CD8-positive, alpha-beta memory T cell (primary cell): ENCODE data around the gene FBXO46. TPM values are rescaled to one million over a fixed set of nuclear protein-coding genes. Genes with fewer than 3 reads are reported as not detected.

ENCODE experiments used
- CTCF ChIA-PET: fragments of 350-600 bp; sonication (Branson Sonifier 250); formaldehyde crosslinking; loops from one replicate; lab custom pipeline; 2021; ENCODE audit warnings: antibody characterized with exemption; lab: Charles Lee
- POLR2A ChIA-PET: fragments of 350-600 bp; sonication (Branson Sonifier 250); formaldehyde crosslinking; loops from one replicate; lab custom pipeline; 2021; ENCODE audit warnings: antibody characterized with exemption; lab: Charles Lee
- DNase-seq, 5 donors: peaks; one replicate each; pipeline versions ENCODE4 v3.0.0 to v3.0.0-alpha.2; 2020 to 2022; ENCODE audit warnings: mixed read lengths in 1 of 5
- H3K27ac ChIP-seq: one replicate; pipeline ENCODE4 v1.7.0; 2013; ENCODE audit warnings: low read depth, mild to moderate bottlenecking, low read length, moderate library complexity
- H3K27me3 ChIP-seq: 2 replicates; pipeline ENCODE4 v1.7.0; 2013; ENCODE audit warnings: low read length, mild to moderate bottlenecking; ENCODE audit not compliant: insufficient read depth, poor library complexity, severe bottlenecking
- H3K36me3 ChIP-seq: 2 replicates; pipeline ENCODE4 v1.7.0; 2013; ENCODE audit warnings: mild to moderate bottlenecking, low read length, moderate library complexity; ENCODE audit not compliant: insufficient read depth
- H3K4me1 ChIP-seq: 2 replicates; pipeline ENCODE4 v1.7.0; 2013; ENCODE audit warnings: mild to moderate bottlenecking, low read length, moderate library complexity; ENCODE audit not compliant: insufficient read depth
- H3K4me3 ChIP-seq: 2 replicates; pipeline ENCODE4 v1.7.0; 2013; ENCODE audit warnings: mild to moderate bottlenecking, low read length
- H3K9me3 ChIP-seq: 2 replicates; pipeline ENCODE4 v1.7.0; 2013; ENCODE audit warnings: mild to moderate bottlenecking, low read length
- H3K27ac Mint-ChIP-seq, 8 donors: one replicate each; pipeline ENCODE4 v1.8.0; 2020 to 2021; ENCODE audit warnings: mixed read lengths in 8 of 8, mild to moderate bottlenecking in 6 of 8, inconsistent platforms in 3 of 8, moderate library complexity in 3 of 8
- H3K27me3 Mint-ChIP-seq, 2 donors: one replicate each; pipeline ENCODE4 v1.8.0; 2020 to 2021; ENCODE audit warnings: mixed read lengths in 2 of 2, mild to moderate bottlenecking in 1 of 2, moderate library complexity in 1 of 2
- H3K36me3 Mint-ChIP-seq, 3 donors: one replicate each; pipeline ENCODE4 v1.8.0; 2020 to 2021; ENCODE audit warnings: mixed read lengths in 3 of 3, inconsistent platforms in 1 of 3, mild to moderate bottlenecking in 1 of 3
- H3K4me1 Mint-ChIP-seq, 3 donors: one replicate each; pipeline ENCODE4 v1.8.0; 2020 to 2021; ENCODE audit warnings: mixed read lengths in 3 of 3, inconsistent platforms in 1 of 3, mild to moderate bottlenecking in 1 of 3
- H3K4me3 Mint-ChIP-seq, 7 donors: one replicate each; pipeline ENCODE4 v1.8.0; 2020 to 2021; ENCODE audit warnings: mixed read lengths in 7 of 7, mild to moderate bottlenecking in 6 of 7, moderate library complexity in 4 of 7, inconsistent platforms in 2 of 7
- H3K9me3 Mint-ChIP-seq, 5 donors: one replicate each; pipeline ENCODE4 v1.8.0; 2020 to 2022; ENCODE audit warnings: mixed read lengths in 5 of 5, mild to moderate bottlenecking in 3 of 5, moderate library complexity in 2 of 5, inconsistent platforms in 1 of 5
- polyA plus RNA-seq: library from polyadenylated mRNA; unstranded; fragments of 300-500 nt; fragmentation: Illumina TruSeq; gene quantifications from one replicate; pipeline ENCODE4 v1.2.3, GENCODE V29; 2021
- total RNA-seq, 2 experiments: library from RNA; stranded (reverse); gene quantifications; one replicate each; pipeline ENCODE4 v1.2.3, GENCODE V29; 2021

The FBXO46 gene
- total and polyA plus RNA-seq, 3 experiments from 2014 or later, result 21.1 to 30.4 (median 25.2) TPM

DNA sequence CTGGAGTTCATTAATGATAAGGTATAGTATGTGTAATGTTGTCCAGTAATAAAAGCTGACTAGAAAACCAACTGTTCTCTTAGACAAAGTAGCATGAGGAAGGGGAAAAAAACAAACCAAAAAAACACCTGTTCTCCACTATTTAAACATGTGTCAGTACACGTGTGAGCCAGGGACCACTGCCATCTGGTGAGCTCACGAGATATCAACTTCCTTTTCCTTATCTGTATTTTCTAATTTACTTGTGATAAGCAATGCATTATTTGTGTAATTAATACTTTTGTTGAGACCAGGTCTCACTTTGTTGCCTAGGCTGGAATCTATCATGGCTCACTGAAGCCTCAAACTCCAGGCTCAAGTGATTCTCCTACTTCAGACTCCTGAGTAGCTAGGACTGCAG is 42.7 kb upstream of the FBXO46 start:
- peaks cover under 1% of the 10 kb centered on the region for H3K4me1 ChIP-seq
- no peak for DNase-seq
- H3K4me3 Mint-ChIP-seq, result no peak overlapping the region
- peaks cover 2 to 25% (median 7%) of the 10 kb centered on the region in 3 donors for H3K36me3 Mint-ChIP-seq
- peaks cover 8 to 26% (median 12%) of the 10 kb centered on the region in 3 donors for H3K4me1 Mint-ChIP-seq
- H3K4me3 ChIP-seq, result no peak overlapping the region
- no peaks in the 10 kb centered on the region for H3K36me3 ChIP-seq
- no peaks in the 10 kb centered on the region for H3K27me3 ChIP-seq
- no peaks in the 10 kb centered on the region for H3K9me3 Mint-ChIP-seq
- no peak overlapping the region for H3K27ac Mint-ChIP-seq
- CTCF ChIA-PET, result interaction anchor here (0.6 to 2.6 kb wide), 3 partner anchors 24 to 81 kb away, joined by 3 to 23 read pairs (median 3); partner anchors contain the start of gene QPCTL
- no peaks in the 10 kb centered on the region for H3K9me3 ChIP-seq
- POLR2A ChIA-PET, result interaction anchor here (0.7 kb wide), 1 partner anchor 90 kb away, joined by 4 read pairs; no protein-coding TSS in a partner anchor
- H3K27me3 Mint-ChIP-seq, result peaks cover 0 to 2% of the 10 kb centered on the region in 2 donors
- H3K27ac ChIP-seq, result no peak overlapping the region

- H3K4me1 ChIP-seq, result no peaks in the 10 kb centered on the region
- no peak for DNase-seq
These were observed 42.2 kb upstream of the FBXO46 start for GRCh38 chr19:45772912-45773311.

GRCh38 chr19:45772130-45772840 is 41.6 kb upstream of the FBXO46 start:
- Histone ChIP-seq H3K36me3 (no peaks in the 10 kb centered on the region), H3K4me3 (no peak overlapping the region), H3K27ac (no peak overlapping the region), H3K4me1 (no peaks in the 10 kb centered on the region), H3K27me3 (no peaks in the 10 kb centered on the region), H3K9me3 (no peaks in the 10 kb centered on the region)
- ChIA-PET CTCF (interaction anchor here (1.1 to 2.6 kb wide), 3 partner anchors 20 to 91 kb away, joined by 3 to 23 read pairs (median 4); partner anchors contain the start of gene DMWD), POLR2A (interaction anchor here (4.2 kb wide), 1 partner anchor 27 kb away, joined by 36 read pairs; no protein-coding TSS in a partner anchor)
- H3K4me3 Mint-ChIP-seq, result peak overlapping the region in 4 of 7 donors; percentile 2 to 39 (median 23)
- peaks cover 2 to 19% (median 7%) of the 10 kb centered on the region in 3 donors for H3K36me3 Mint-ChIP-seq
- H3K27me3 Mint-ChIP-seq, result peaks cover 0 to 2% of the 10 kb centered on the region in 2 donors
- DNase-seq, result no peak
- peaks cover 7 to 29% (median 12%) of the 10 kb centered on the region in 3 donors for H3K4me1 Mint-ChIP-seq
- no peaks in the 10 kb centered on the region for H3K9me3 Mint-ChIP-seq
- peak overlapping the region in 1 of 8 donors; percentile 2 for H3K27ac Mint-ChIP-seq

More at GRCh38 chr19:45772912-45773311, 42.2 kb upstream of the FBXO46 start:
- Histone ChIP-seq H3K4me3 (no peak overlapping the region), H3K9me3 (no peaks in the 10 kb centered on the region), H3K27me3 (no peaks in the 10 kb centered on the region), H3K27ac (no peak overlapping the region), H3K36me3 (no peaks in the 10 kb centered on the region)
- H3K9me3 Mint-ChIP-seq, result no peaks in the 10 kb centered on the region
- H3K36me3 Mint-ChIP-seq, result peaks cover 2 to 24% (median 7%) of the 10 kb centered on the region in 3 donors
- H3K27me3 Mint-ChIP-seq, result peaks cover 0 to 2% of the 10 kb centered on the region in 2 donors
- no peak overlapping the region for H3K4me3 Mint-ChIP-seq
- ChIA-PET POLR2A (no interaction called here), CTCF (interaction anchor here (0.6 to 2.6 kb wide), 4 partner anchors 24 to 92 kb away, joined by 3 to 23 read pairs (median 3); partner anchors contain the start of gene QPCTL)
- H3K4me1 Mint-ChIP-seq, result peaks cover 7 to 29% (median 12%) of the 10 kb centered on the region in 3 donors
- no peak overlapping the region for H3K27ac Mint-ChIP-seq

- H3K36me3 Mint-ChIP-seq, result peaks cover 0 to 10% (median 0%) of the 10 kb centered on the region in 3 donors
- Histone ChIP-seq H3K27ac (no peak overlapping the region), H3K27me3 (no peaks in the 10 kb centered on the region)
These were observed 40.7 kb upstream of the FBXO46 start for GRCh38 chr19:45771311-45771933.

GRCh38 chr19:45770192-45771101 is 39.8 kb upstream of the FBXO46 start:
- Mint-ChIP-seq H3K4me3 (peak overlapping the region; percentile 85 to 96 (median 87)), H3K4me1 (peaks cover 7 to 29% (median 12%) of the 10 kb centered on the region in 3 donors), H3K36me3 (peaks cover 0 to 9% (median 0%) of the 10 kb centered on the region in 3 donors), H3K9me3 (no peaks in the 10 kb centered on the region), H3K27me3 (peaks cover 2 to 4% of the 10 kb centered on the region in 2 donors), H3K27ac (peak overlapping the region; percentile 74 to 100 (median 94))
- Histone ChIP-seq H3K4me3 (peak overlapping the region; percentile 84), H3K9me3 (no peaks in the 10 kb centered on the region), H3K4me1 (no peaks in the 10 kb centered on the region), H3K27me3 (no peaks in the 10 kb centered on the region), H3K36me3 (no peaks in the 10 kb centered on the region), H3K27ac (peak overlapping the region; percentile 75)
- ChIA-PET POLR2A (interaction anchor here (0.6 to 4.2 kb wide), 11 partner anchors 9 to 593 kb away, joined by 3 to 36 read pairs (median 4); partner anchors contain the start of genes DMWD, MYPOP and SYMPK), CTCF (interaction anchor here (0.5 to 5.2 kb wide), 20 partner anchors 9 to 264 kb away, joined by 3 to 182 read pairs (median 6); partner anchors contain the start of genes DMWD, FBXO46, FOXA3 and QPCTL)
- peak; percentile 87 to 92 (median 90) for DNase-seq

More at GRCh38 chr19:45771311-45771933, 40.7 kb upstream of the FBXO46 start:
- ChIA-PET CTCF (interaction anchor here (1.1 to 5.2 kb wide), 4 partner anchors 8 to 91 kb away, joined by 3 to 182 read pairs (median 10); partner anchors contain the start of gene DMWD), POLR2A (interaction anchor here (1.1 to 4.2 kb wide), 5 partner anchors 10 to 54 kb away, joined by 3 to 36 read pairs (median 4); partner anchors contain the start of gene DMWD)
- peak overlapping the region in 3 of 8 donors; percentile 38 to 100 (median 56) for H3K27ac Mint-ChIP-seq
- no peaks in the 10 kb centered on the region for H3K9me3 Mint-ChIP-seq
- Histone ChIP-seq H3K9me3 (no peaks in the 10 kb centered on the region), H3K36me3 (no peaks in the 10 kb centered on the region), H3K4me3 (no peak overlapping the region), H3K4me1 (no peaks in the 10 kb centered on the region)
- no peak for DNase-seq
- H3K4me1 Mint-ChIP-seq, result peaks cover 7 to 29% (median 12%) of the 10 kb centered on the region in 3 donors
- peak overlapping the region in 6 of 7 donors; percentile 29 to 52 (median 45) for H3K4me3 Mint-ChIP-seq
- peaks cover 0 to 1% of the 10 kb centered on the region in 2 donors for H3K27me3 Mint-ChIP-seq

DNA sequence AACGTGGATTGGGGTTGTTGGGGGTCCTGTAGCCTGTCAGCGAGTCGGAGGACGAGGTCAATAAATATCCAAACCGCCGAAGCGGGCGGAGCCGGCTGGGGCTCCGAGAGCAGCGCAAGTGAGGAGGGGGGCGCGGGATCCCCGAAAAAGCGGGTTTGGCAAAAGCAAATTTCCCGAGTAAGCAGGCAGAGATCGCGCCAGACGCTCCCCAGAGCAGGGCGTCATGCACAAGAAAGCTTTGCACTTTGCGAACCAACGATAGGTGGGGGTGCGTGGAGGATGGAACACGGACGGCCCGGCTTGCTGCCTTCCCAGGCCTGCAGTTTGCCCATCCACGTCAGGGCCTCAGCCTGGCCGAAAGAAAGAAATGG is 39.1 kb upstream of the FBXO46 start:
- H3K9me3 ChIP-seq, result no peaks in the 10 kb centered on the region
- H3K27ac ChIP-seq, result peak overlapping the region; percentile 75
- H3K27me3 ChIP-seq, result no peaks in the 10 kb centered on the region
- H3K9me3 Mint-ChIP-seq, result no peaks in the 10 kb centered on the region
- DNase-seq, result peak; percentile 57 to 83 (median 76)
- peak overlapping the region; percentile 85 to 96 (median 87) for H3K4me3 Mint-ChIP-seq
- ChIA-PET POLR2A (interaction anchor here (0.6 to 4.2 kb wide), 10 partner anchors 9 to 187 kb away, joined by 3 to 36 read pairs (median 7); partner anchors contain the start of genes DMWD, MYPOP, SNRPD2 and SYMPK), CTCF (interaction anchor here (0.5 to 5.2 kb wide), 20 partner anchors 9 to 133 kb away, joined by 3 to 182 read pairs (median 6); partner anchors contain the start of genes DMWD, FBXO46, FOXA3 and QPCTL)
- peaks cover 7 to 29% (median 12%) of the 10 kb centered on the region in 3 donors for H3K4me1 Mint-ChIP-seq
- peak overlapping the region; percentile 84 for H3K4me3 ChIP-seq
- H3K4me1 ChIP-seq, result no peaks in the 10 kb centered on the region
- H3K27ac Mint-ChIP-seq, result peak overlapping the region; percentile 74 to 100 (median 94)
- peaks cover 4 to 8% of the 10 kb centered on the region in 2 donors for H3K27me3 Mint-ChIP-seq
- H3K36me3 ChIP-seq, result no peaks in the 10 kb centered on the region
- peaks cover 0 to 7% (median 0%) of the 10 kb centered on the region in 3 donors for H3K36me3 Mint-ChIP-seq
